HuH-7.5 (cell line): ENCODE results near the gene CCDC124.
A peak's percentile ranks its signal among the peaks of the same experiment; 100 is the strongest.
"Not testable (repeated sequence)": the region's sequence is repeated elsewhere in the genome, so short reads cannot be mapped to it uniquely, and the experiment has no call there.

Experiments
- DNase-seq: peaks from one replicate; pipeline ENCODE4 v3.0.0; 2011; ENCODE audit warnings: low spot score

Gene CCDC124

GRCh38 chr19:17932485-17933338 lies at the start of gene CCDC124:
Gene CCDC124 (plus strand): TSS chr19:17933015. CDS start chr19:17936421, 3,406 bp downstream.
- DNase-seq: peak; percentile 96

GRCh38 chr19:17883627-17884410 lies 49.0 kb upstream of the CCDC124 start:
- no peak for DNase-seq

- DNase-seq: no peak
These were observed 46.3 kb upstream of the CCDC124 start for GRCh38 chr19:17886515-17886914.

- not testable (repeated sequence) for DNase-seq
These were observed 45.6 kb upstream of the CCDC124 start for GRCh38 chr19:17887221-17887620.

GRCh38 chr19:17888260-17888659 lies 44.6 kb upstream of the CCDC124 start:
- no peak for DNase-seq

- DNase-seq: peak; percentile 73
These were observed 43.1 kb upstream of the CCDC124 start for GRCh38 chr19:17889609-17890214.

- no peak for DNase-seq
These were observed 39.0 kb upstream of the CCDC124 start for GRCh38 chr19:17893766-17894165.

- DNase-seq: no peak
These were observed 30.1 kb upstream of the CCDC124 start for GRCh38 chr19:17902701-17903100.

GRCh38 chr19:17908244-17908643 lies 24.6 kb upstream of the CCDC124 start:
- DNase-seq: no peak

- no peak for DNase-seq
These were observed 23.6 kb upstream of the CCDC124 start for GRCh38 chr19:17909003-17909732.

GRCh38 chr19:17910791-17911360 lies 21.9 kb upstream of the CCDC124 start:
- DNase-seq: no peak

- no peak for DNase-seq
These were observed 16.7 kb upstream of the CCDC124 start for GRCh38 chr19:17915940-17916593.

- DNase-seq: not testable (repeated sequence)
These were observed 14.7 kb upstream of the CCDC124 start for GRCh38 chr19:17918151-17918550.

- not testable (repeated sequence) for DNase-seq
These were observed 13.7 kb upstream of the CCDC124 start for GRCh38 chr19:17919122-17919521.

- DNase-seq: no peak
These were observed 12.3 kb upstream of the CCDC124 start for GRCh38 chr19:17920527-17920926.

- no peak for DNase-seq
These were observed 10.7 kb upstream of the CCDC124 start for GRCh38 chr19:17922138-17922537.

GRCh38 chr19:17926044-17926443 lies 6.8 kb upstream of the CCDC124 start:
- no peak for DNase-seq

GRCh38 chr19:17929056-17929455 lies 3.8 kb upstream of the CCDC124 start:
- DNase-seq: no peak

- DNase-seq: no peak
These were observed 1.2 kb upstream of the CCDC124 start for GRCh38 chr19:17931532-17932191.

GRCh38 chr19:17933414-17934129 lies 757 bp downstream of the CCDC124 start:
- DNase-seq: no peak
